ENCODE data around the gene TAF9B. TPM values are rescaled to one million over a fixed set of nuclear protein-coding genes. Genes with fewer than 3 reads are reported as not detected.
"Not testable (repeated sequence)": the region's sequence is repeated elsewhere in the genome, so short reads cannot be mapped to it uniquely, and the experiment has no call there.

TAF9B gene
- total RNA-seq, 3 donors from 2014 or later = 3.3 to 17.7 (median 8.5) TPM

DNA sequence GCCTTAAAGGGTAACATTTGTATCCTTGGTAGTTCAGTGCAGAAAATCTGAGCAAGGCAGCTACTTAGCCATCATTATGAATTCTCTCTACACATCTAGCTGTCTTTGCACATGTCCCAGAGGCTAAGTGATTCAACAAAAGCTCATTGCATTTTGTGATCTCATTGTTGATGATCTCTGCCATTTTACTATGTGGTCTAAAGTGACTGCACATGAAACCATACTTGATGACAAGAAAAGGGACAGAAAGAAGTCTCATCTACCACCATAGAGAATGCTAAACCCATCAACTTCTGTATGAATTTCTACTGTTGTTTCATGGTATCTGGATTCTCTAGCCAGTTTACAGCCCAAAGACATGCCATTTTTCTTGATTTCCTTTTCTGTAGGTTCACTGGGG, 41.3 kb downstream of the TAF9B start:
- no peaks in the 10 kb centered on the region for H3K36me3 ChIP-seq (ENCODE audit: low read depth)
- H3K4me3 ChIP-seq = no peak overlapping the region
- ATAC-seq = no peak
- TF ChIP-seq, protein P1, sequence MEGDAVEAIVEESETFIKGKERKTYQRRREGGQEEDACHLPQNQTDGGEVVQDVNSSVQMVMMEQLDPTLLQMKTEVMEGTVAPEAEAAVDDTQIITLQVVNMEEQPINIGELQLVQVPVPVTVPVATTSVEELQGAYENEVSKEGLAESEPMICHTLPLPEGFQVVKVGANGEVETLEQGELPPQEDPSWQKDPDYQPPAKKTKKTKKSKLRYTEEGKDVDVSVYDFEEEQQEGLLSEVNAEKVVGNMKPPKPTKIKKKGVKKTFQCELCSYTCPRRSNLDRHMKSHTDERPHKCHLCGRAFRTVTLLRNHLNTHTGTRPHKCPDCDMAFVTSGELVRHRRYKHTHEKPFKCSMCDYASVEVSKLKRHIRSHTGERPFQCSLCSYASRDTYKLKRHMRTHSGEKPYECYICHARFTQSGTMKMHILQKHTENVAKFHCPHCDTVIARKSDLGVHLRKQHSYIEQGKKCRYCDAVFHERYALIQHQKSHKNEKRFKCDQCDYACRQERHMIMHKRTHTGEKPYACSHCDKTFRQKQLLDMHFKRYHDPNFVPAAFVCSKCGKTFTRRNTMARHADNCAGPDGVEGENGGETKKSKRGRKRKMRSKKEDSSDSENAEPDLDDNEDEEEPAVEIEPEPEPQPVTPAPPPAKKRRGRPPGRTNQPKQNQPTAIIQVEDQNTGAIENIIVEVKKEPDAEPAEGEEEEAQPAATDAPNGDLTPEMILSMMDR (IDR thresholded peaks at IDR 0.05) = no peak
- H3K4me1 ChIP-seq (ENCODE audit: low read depth) = no peaks in the 10 kb centered on the region
- DNase-seq = no peak
- H3K9me3 ChIP-seq = no peaks in the 10 kb centered on the region
- intact Hi-C loops (cut with DNase I, micrococcal nuclease) = no loop called here

DNA sequence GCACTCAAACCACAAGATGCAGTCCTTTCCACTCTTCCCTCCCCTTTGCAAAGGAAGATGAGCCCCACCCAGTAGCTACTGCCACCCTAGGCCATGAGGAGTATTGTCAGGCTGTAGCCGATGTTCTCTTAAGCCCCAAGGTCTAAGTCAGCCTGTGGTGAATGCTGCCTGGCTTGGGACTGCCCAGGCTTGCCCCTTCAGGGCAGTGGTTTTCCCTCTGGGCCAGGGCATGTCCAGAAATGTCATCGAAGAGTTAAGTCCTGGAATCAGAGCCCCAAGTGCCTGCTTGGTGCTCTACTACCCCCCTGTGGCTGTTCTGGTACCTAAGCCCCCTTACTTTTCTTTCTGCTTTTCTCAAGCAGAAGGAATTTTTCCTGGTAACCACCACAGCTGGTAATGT, 47.2 kb downstream of the TAF9B start:
- no peaks in the 10 kb centered on the region for H3K4me1 ChIP-seq (ENCODE audit: low read depth)
- no peak overlapping the region for H3K4me3 ChIP-seq
- intact Hi-C loops (cut with DNase I, micrococcal nuclease) = no loop called here
- no peaks in the 10 kb centered on the region for H3K9me3 ChIP-seq
- no peak for ATAC-seq
- TF ChIP-seq, protein P1 (IDR thresholded peaks at IDR 0.05) = no peak
- no peak for DNase-seq
- no peaks in the 10 kb centered on the region for H3K36me3 ChIP-seq (ENCODE audit: low read depth)

DNA sequence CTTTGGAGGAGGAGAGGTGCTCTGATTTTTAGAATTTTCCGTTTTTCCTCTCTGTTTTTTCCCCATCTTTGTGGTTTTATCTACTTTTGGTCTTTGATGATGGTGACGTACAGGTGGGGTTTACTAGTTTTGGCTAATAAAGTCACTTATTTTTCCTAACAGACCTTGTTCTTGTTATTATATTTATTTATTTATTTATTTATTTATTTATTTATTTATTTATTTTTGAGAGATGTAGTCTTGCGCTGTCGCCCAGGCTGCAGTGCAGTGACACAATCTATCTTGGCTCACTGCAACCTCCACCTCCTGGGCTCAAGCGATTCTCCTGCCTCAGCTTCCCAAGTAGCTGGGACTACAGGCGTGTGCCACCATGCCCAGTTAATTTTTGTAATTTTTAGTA, 58.0 kb downstream of the TAF9B start:
- ATAC-seq; H3K9me3 ChIP-seq; H3K4me1 ChIP-seq (ENCODE audit: low read depth); intact Hi-C loops (cut with DNase I, micrococcal nuclease); DNase-seq; H3K4me3 ChIP-seq; H3K36me3 ChIP-seq (ENCODE audit: low read depth): not testable (repeated sequence)

Other genes with a start within 250 kb of the TAF9B start
- gene MAGT1, start 244.2 kb downstream of the TAF9B start, total RNA-seq = 10 to 100 TPM; 36.8 to 55.3 (median 43.3) TPM
- 100 to 1,000 TPM; 340 to 480 (median 472) TPM for gene COX7B, start 240.2 kb downstream of the TAF9B start, total RNA-seq
- gene ATP7A, start 229.0 kb downstream of the TAF9B start, total RNA-seq = 10 to 100 TPM in 1 of 3 donors, 1 to 10 TPM in 2; 6.9 to 11.2 (median 9.7) TPM
- not detected for gene PGAM4, start 170.0 kb downstream of the TAF9B start, total RNA-seq
- 100 to 1,000 TPM; 236 to 369 (median 310) TPM for gene PGK1, start 35.4 kb downstream of the TAF9B start, total RNA-seq
- gene CYSLTR1, start 188.0 kb upstream of the TAF9B start, total RNA-seq = 1 to 10 TPM; 1.2 to 1.6 (median 1.5) TPM

Measured in mucosa of descending colon (tissue), 3 donors.